GM18951 (cell line): Measurements from ENCODE around the gene VANGL1.
"Not testable (repeated sequence)": the region's sequence is repeated elsewhere in the genome, so short reads cannot be mapped to it uniquely, and the experiment has no call there.

Experiments
- POLR2A ChIP-seq: IDR thresholded peaks from 4 replicates; pipeline ENCODE4 v1.6.1; 2011; ENCODE audit warnings: mild to moderate bottlenecking; ENCODE audit not compliant: insufficient read length, insufficient read depth; ENCODE audit errors: extremely low read depth
- in situ Hi-C: fragments of 300-500 bp; cut with MboI; formaldehyde crosslinking; loops from one replicate; pipeline ENCODE4 v1.12.0; 2022; ENCODE audit warnings: low sequenced_read_pairs, mixed read lengths, inconsistent platforms; ENCODE audit not compliant: unreplicated experiment

Gene VANGL1

GRCh38 chr1:115630342-115630741 lies 11.4 kb upstream of the VANGL1 start:
- in situ Hi-C loops: no loop called here
- TF ChIP-seq POLR2A: no peak

- no peak for TF ChIP-seq POLR2A
- in situ Hi-C loops: no loop called here
Measured at GRCh38 chr1:115632251-115633026, 9.3 kb upstream of the VANGL1 start.

- in situ Hi-C loops: not testable (repeated sequence)
Measured at GRCh38 chr1:115633606-115634005, 8.2 kb upstream of the VANGL1 start.

GRCh38 chr1:115637247-115637646 lies 4.5 kb upstream of the VANGL1 start:
- in situ Hi-C loops: not testable (repeated sequence)

GRCh38 chr1:115640384-115640783 lies 1.4 kb upstream of the VANGL1 start:
- no peak for TF ChIP-seq POLR2A
- in situ Hi-C loops: no loop called here

GRCh38 chr1:115642168-115643072 lies 650 bp downstream of the VANGL1 start:
- in situ Hi-C loops: no loop called here
- TF ChIP-seq POLR2A: no peak

- TF ChIP-seq POLR2A: no peak
- in situ Hi-C loops: no loop called here
Measured at GRCh38 chr1:115643225-115643624, 1.5 kb downstream of the VANGL1 start.

- no peak for TF ChIP-seq POLR2A
- in situ Hi-C loops: no loop called here
Measured at GRCh38 chr1:115643666-115644065, 1.9 kb downstream of the VANGL1 start.

- in situ Hi-C loops: no loop called here
- no peak for TF ChIP-seq POLR2A
Measured at GRCh38 chr1:115644109-115644508, 2.3 kb downstream of the VANGL1 start.

- no peak for TF ChIP-seq POLR2A
- in situ Hi-C loops: no loop called here
Measured at GRCh38 chr1:115647047-115647446, 5.3 kb downstream of the VANGL1 start.

GRCh38 chr1:115647507-115647906 lies 5.7 kb downstream of the VANGL1 start:
- no peak for TF ChIP-seq POLR2A
- in situ Hi-C loops: no loop called here

GRCh38 chr1:115647919-115648650 lies 6.3 kb downstream of the VANGL1 start:
- TF ChIP-seq POLR2A: no peak
- in situ Hi-C loops: no loop called here
